ENCODE data around the gene FKBP3.
A peak's percentile ranks its signal among the peaks of the same experiment; 100 is the strongest.
"Not testable (repeated sequence)": the region's sequence is repeated elsewhere in the genome, so short reads cannot be mapped to it uniquely, and the experiment has no call there.

FKBP3 gene

GRCh38 chr14:45134051-45134958 is at the start of gene FKBP3:
Gene FKBP3, minus strand, starts transcription at chr14:45134481. Its CDS starts 25 bp downstream, at chr14:45134456.
- peak; percentile 94 for FAIRE-seq

GRCh38 chr14:45181806-45182205 is 47.5 kb upstream of the FKBP3 start:
- FAIRE-seq: no peak

DNA sequence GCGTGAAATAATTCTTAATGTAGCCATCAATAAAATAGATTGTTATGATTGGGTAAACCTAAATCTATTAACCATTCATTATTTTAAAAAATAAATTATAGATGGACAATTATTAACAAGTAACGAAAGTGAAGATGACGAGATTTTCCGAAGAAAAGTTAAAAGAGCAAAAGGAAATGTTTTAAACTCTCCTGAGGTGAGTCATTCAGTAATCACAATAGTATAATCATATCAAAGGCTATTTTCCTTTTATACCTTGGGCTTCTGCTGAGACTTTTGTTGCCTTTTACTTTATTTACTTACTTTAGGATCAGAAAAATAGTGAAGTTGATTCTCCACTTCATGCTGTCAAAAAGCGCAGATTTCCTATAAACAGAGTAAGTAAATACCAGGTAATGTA is 47.0 kb upstream of the FKBP3 start:
- FAIRE-seq: peak; percentile 35

DNA sequence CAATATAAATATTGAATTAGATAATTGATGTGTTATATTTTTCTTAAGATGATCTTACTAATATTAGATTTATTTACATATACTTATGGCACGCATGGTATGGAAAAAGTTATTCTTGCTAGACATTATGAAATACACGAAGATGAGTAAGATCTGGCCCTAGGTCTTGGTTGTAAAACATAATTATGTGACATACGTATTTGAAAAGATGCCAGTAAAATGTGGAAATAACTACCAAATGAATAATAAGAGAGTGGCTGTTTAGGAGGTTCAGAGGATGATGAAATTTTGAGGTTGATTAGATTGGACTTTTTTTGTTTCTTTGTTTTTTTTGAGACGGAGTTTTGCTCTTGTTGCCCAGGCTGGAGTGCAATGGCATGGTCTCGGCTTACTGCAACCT is 42.8 kb upstream of the FKBP3 start:
- FAIRE-seq: no peak

- no peak for FAIRE-seq
These were observed 35.6 kb upstream of the FKBP3 start for GRCh38 chr14:45169906-45170305.

- FAIRE-seq: no peak
These were observed 21.8 kb upstream of the FKBP3 start for GRCh38 chr14:45156067-45156466.

DNA sequence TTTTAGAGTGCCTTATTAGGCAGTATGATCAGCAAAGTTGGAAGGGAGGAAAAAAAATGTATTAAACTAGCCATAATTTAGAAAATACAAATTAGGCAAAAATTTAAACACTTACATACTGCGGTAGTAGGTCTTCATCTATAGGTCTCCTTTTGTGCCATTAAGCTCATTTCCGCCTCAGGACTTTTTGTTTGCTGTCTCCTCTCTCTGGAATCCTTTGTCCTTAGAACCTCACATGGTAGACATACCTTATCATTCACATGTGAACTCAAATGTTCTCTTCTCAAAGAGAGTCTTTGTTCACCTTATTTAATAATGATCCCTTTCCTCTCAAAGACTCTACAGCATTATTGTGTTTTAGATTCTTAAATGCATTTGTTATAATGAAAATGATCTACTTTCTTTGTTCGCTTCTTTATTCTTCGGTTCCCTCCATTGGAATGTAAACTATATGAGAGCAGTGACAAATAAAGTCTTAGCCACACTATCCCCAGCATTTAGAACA is 16.2 kb upstream of the FKBP3 start:
- FAIRE-seq: no peak

DNA sequence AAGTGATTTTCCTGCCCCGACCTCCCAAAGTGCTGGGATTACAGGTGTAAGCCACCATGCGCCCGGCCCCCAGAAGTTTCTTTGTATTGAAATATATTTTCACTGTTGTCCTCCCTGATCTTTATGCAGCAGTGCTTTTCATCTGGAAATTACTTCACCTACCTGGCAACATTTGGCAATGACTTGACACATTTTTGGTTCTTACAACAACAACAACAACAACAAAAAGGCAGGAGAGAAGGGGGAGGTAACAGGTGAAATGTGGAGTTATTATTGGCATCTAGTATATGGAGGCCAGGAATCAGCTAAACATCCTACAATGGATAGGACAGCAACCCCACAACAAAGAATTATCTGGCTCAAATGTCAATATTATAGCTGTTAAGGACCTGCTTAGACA is 15.3 kb upstream of the FKBP3 start:
- FAIRE-seq: no peak

DNA sequence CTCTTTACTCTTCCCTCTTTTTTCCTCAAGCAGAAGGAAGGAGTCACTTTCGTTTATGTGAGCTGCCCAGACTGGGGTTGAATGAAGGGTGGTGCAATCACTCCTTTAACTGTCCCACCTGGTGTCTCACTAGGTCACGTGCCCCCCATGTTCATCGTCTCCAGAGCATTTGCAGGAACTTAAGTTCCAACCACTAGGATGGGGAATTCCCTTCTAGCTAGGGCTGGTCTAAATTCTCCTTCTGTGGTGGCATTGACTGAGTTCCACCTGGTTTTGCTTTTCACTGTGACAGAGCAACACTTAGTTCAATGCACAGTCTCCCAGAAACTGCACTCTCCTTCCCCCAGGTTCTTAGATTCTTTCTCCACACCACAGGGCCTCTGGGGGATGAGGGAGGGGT is 10.9 kb upstream of the FKBP3 start:
- no peak for FAIRE-seq

DNA sequence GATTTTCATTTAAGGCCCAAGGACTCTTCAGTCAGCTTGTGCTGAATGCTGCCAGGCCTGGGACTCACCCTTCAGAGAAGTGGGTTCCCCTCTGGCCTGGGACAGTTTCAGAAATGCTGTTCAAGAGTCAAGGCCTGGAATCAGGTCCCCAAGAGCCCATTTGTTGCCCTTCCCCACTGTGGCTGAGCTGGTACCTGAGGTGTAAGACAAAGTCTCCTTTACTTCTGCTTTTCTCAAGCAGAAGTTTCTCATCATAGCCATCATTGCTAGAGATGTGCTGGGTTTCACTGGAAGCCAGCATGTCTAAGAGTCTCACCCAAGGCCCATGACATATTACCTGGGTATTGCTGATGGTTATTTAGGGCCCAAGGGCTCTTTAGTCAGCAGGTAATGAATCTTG is 10.4 kb upstream of the FKBP3 start:
- no peak for FAIRE-seq

- not testable (repeated sequence) for FAIRE-seq
These were observed 7.8 kb upstream of the FKBP3 start for GRCh38 chr14:45142083-45142482.

DNA sequence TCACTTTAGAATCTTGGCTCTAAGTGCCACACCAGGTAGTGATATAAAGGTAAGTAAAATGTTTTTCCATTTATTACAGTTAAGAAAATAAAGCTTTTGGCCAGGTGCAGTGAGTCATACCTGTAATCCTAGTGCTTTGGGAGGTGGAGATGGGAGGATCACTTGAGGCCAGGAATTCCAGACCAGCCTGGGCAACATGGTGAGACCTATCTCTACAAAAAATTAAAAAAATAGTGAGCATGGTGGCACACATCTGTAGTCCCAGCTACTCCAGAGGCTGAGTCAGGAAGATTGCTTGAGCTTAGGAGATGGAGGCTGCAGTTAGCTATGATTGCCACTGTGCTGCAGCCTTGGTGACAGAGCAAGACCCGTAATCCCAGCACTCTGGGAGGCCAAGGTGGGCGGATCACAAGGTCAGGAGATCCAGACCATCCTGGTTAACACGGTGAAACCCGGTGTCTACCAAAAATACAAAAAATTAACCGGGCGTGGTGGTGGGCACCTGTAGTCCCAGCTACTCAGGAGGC is 6.4 kb upstream of the FKBP3 start:
- no peak for FAIRE-seq

DNA sequence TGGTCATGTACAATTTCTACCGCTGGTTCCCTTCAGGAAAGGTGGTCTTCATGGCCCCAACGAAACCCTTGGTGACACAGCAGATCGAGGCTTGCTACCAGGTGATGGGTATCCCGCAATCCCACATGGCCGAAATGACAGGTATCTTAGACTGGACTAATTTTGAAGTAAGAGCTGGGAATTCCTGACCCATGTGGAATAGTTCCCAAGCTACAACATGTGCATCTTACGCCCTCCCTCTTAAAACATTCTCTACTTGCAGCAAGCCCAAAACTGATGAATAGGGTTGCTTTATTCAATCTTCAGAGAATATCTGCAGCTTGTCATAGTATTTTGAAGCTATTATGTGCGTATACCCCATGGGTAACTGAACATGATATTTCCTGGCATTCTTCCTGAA is 2.1 kb upstream of the FKBP3 start:
- no peak for FAIRE-seq

DNA sequence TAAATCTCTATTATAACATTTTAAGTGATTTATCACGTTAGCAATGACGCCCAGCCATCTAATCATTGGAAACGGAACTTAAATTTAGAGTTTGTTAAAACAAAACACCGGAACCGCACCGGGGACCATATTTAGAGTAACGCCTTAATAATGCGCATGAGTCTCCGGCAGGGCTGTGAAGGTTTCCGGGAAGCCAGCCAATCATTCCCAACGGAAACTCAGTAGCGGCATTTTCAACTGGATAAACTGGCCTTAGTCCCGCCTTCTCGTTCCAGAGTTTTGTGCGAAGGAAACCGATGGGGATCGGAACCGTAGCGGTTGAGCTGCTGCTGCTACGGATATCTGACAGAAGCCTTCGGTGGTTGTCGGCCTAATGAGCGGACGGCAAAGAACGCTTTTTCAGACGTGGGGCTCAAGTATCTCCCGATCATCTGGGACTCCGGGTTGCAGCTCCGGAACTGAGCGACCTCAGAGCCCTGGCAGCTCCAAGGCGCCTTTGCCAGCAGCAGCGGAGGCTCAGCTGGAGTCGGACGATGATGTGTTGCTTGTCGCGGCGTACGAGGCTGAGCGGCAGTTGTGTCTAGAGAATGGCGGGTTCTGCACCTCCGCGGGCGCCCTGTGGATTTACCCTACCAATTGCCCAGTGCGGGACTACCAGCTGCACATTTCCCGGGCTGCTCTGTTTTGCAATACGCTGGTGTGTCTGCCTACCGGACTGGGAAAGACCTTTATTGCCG is 1.5 kb upstream of the FKBP3 start, which contains the start of gene FANCM:
TSS of gene FANCM (plus strand) at position 272 of the 737 bp plus-strand sequence. CDS start at position 374, 102 bp downstream.
- peak; percentile 98 for FAIRE-seq

GRCh38 chr14:45135156-45135555 is 875 bp upstream of the FKBP3 start:
- FAIRE-seq: no peak

DNA sequence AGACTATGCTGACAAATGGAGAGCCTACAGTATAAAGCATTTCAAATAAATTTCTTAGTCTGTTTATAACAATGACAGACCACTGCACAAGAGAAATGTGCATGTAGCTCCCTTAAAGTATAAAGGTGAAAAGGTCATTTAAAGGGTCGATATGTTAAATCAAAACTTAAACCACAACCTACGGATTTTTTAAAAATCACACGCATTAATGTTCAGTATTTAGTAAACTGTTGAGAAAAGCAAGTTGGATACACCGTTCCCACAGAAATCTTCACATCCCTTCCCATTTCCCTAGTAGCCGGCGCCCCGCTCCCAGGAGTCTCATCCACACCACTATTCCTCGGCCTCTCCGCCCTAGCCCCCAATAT is 614 bp downstream of the FKBP3 start:
- FAIRE-seq: no peak

DNA sequence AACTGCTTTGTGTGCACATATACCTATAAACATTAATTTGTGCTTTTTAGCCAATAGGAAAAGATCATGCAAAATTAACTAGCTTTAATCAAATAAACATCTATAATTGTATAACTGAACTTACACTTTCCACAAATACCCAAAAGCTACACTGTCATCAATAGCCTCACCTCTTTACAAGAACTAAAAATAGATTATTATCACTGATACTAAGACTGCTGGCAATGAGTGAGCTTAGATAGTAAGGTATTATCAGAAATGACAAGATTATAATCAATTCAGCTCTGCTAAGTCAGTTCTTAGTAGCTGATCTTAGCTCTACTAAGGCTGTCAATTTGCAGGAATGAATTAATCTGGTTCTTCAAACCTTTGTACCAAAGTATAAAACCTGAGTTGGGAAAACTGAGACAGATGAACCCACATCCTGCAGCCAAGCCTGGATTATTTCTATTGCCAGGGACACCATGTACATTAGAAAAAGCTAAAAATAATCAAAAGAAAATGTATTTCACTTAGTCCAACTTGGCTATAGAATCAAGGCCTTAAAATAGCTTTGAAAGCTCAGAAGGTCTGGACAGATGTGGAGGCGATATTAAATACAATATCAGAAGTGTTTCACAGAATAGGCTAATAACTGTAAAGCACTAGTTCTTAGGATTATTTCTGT is 5.2 kb downstream of the FKBP3 start:
- no peak for FAIRE-seq

GRCh38 chr14:45125754-45126153 is 8.5 kb downstream of the FKBP3 start:
- no peak for FAIRE-seq

GRCh38 chr14:45123271-45123670 is 11.0 kb downstream of the FKBP3 start:
- no peak for FAIRE-seq

DNA sequence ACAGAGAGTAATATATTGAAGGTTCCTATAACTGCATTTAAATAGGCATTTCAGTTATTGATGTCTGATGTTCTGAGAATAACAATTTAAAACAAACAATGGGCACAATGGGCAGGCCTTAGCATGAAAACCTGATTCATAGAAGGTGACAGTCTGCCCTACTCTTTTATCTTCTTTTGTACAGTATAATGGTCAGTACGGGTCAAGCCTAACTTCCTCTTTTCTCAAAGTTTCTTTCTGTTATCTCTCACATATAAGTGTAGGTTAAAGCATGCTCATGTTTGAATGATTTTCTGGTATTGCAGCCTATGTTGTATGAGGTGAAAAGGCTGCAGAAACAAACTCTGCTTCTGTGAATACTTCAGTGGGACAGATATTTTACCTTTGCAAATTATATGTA is 14.2 kb downstream of the FKBP3 start:
- no peak for FAIRE-seq

- FAIRE-seq: no peak
These were observed 15.7 kb downstream of the FKBP3 start for GRCh38 chr14:45118594-45118993.

DNA sequence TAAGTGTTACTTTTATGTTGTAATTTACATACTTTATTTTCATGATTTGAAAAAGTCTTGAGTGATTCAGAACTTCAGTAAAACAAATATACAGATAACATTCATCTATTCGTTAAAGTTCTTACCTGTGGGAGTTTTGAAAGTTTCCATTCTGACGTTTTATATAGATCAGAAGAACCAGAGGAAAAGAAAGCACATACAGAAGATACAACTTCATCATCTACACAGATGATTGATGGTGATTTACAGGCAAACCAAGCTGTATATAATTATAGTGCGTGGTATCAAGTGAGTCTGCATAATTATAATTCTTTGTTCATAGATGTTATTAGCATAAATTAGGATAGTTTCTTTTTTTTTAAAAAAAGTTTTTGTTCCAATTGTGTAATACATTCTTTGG is 20.0 kb downstream of the FKBP3 start:
- FAIRE-seq: no peak

All from endometrium (tissue), 2 donors.